GM19467 (cell line): ENCODE results near the gene BATF.

Experiments
- ATAC-seq: cut with Tn5 transposase; IDR thresholded peaks from one replicate; pipeline ENCODE4 v1.9.1; 2021; ENCODE audit warnings: mild to moderate bottlenecking, moderate library complexity; ENCODE audit not compliant: unreplicated experiment

The BATF gene

DNA sequence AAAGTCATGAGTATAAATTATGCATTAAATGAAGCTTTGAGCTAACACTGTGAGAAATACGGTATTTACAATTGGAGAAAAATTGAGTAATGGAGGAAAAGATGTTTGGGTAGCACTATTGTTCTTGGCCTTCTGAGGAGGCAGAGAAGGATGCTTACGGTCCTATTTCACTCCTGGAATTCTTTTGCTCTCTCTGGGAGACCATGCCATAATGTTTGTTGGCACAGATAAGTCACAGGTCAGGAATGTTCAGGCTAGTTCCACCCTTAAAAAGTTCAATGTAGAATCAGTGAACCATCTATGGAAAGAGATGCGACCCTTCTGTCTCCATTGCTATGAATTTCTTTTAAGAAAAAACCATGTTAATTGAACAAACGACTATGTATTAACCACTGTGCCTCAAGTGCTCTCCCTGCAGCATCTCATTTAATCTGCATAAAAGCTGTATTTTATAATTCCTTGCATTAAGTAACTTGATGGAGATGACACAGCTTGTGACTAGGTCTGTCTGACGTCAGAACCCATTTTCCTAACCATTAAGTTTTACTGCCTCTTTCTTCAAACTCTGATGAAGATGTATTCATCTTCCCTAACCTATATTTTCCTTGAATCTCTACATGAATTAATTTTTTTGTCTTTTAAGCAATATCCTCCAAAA lies 9.5 kb downstream of the BATF start:
- no peak for ATAC-seq

- ATAC-seq, result no peak
These were observed 11.7 kb downstream of the BATF start for GRCh38 chr14:75533791-75534555.

DNA sequence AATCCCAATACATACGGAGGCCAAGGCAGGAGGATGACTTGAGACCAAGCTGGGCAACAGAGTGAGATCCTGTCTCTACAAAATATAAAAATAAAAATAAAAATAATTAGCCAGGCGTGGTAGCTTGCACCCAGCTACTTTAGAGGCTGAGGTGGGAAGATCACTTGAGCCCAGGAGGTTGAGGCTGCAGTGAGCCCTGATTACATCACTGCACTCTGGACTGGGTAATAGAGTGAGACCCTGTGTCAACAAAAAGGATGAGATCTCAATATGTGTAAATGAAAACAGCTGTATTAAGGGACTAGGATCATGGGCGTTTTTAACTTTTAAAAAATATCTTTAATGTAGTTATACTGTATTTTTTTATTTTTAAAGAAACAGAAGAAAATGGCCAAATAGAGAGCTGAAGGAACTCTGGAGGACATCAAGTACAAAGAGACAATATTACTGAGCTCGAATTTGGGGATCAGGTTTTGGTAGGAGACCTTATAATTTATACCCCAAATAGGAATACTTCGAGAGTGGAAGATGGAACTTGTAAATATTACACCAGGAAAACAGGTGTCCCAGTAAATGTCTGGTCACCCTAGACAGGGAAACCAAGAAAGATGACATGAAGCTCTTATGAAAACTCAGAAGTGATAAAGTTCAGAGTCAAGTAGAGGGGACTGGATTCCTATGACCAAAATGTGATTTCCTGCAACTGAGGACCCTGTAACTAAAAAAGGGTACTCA lies 13.1 kb downstream of the BATF start:
- ATAC-seq, result no peak

GRCh38 chr14:75537071-75537470 lies 14.8 kb downstream of the BATF start:
- no peak for ATAC-seq

DNA sequence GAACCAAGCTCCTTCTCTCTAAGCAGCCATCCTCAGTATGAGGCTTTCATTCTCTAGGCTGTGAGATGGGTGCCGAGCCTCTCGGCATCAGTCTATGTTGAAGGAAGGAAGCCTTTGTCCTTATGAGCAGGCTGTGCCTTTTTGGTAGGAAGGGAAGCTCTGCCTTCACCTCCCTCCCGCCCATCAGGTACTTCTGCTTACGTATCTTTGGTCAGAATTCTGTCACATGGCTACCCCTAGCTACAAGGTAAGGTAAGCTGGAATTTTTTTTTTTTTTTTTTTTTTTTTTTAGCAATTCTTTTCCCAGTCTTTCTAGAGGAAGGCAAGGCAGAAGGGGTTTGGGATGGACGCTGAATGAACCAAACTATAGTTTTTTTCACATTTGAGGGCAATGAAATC lies 16.9 kb downstream of the BATF start:
- no peak for ATAC-seq

DNA sequence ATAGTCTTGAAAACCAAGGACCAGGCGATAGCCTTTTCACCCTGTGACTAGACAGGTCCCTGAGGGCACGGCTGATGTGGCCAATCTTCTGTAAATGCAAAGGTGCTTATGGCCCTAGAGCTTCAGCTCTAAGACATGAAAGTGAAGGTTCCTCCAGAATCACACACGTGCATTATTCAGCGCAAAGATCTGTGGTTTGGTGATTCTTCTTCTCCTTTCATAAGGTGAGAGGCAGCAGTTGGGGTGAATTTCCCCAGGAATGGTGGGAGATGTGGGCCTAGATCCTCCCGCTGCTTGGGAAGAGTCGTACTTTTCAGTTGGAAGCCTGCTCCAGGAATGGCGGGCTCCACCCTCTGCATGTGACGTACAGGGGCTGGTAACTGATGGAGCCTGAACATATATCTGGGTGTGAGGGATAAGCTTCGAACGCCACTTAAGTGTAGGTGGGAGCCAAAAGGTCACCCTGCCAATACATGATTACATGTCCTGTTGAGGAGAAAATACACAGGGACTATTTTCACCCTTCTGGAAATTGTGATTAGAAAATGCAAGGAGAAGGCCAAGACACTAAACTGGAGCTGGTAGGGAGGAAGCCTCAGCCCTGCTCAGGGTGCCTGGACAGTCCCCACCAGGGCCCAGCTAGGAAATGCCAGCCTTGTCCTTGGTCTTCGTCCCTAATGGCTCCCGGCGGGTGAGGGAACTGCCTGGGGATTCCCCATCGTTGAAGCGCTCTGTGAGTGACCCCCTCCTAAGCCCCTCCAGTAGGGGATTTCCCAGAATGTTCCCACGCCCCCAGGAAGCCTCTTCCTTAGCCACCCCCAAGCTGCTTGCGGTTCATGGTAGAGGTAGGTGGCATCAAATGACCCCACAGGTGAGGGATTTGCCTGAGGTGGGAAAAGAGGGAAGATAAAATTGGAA lies 17.6 kb downstream of the BATF start:
- ATAC-seq, result no peak

DNA sequence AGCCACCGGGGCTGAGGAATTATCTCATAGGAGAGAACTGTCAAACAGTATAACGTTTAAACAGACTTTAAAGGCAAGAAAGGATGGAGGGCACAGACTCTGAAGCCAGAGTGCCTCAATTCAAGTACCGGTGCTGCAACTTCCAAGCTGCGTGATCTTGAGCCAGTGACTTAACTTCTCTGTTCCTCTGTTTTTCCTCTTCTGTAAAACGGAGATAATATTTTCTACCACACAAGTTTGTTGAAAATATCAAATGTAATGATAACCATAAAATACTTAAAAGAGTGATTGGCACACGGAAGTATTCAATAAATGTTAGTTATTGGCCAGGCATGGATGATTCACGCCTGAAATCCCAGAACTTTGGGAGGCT lies 18.2 kb downstream of the BATF start:
- ATAC-seq, result no peak

- peak; percentile 44 for ATAC-seq
These were observed 20.4 kb downstream of the BATF start for GRCh38 chr14:75542588-75543091.

DNA sequence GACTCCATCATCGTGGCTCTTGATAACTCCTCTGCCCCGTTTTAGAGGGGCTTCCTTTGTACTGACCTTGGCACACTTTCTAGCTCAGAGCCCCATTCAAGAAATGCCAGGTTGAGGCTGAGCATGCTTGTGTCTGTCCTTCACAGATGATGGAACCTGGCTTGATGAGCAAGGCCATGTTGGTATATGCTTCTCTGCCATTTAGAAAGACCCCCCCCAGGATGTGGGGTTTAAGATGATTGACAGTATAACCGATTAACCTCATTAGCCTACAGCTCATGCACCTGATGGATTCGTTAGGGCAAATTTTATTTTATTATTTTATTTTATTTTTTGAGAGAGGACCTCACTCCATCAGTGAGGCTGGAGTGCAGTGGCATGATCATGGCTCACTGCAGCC lies 21.0 kb downstream of the BATF start:
- ATAC-seq, result no peak

DNA sequence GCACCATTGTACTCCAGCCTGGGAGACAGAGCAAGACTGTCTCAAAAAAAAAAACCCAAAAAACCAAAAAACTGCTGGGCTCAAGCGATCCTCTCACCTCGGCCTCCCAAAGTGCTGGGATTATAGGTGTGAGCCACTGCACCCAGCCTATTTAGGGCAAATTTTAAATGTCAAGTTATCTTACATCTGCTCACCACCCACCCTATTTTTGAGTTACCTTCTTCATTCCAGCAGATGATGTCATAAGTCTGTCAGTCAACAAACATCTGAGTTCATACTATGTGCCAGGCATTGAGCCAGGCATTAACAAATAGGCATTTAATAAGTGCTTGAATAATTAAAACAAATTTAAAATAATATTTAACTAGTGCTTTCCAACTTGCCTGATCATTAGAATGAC lies 21.5 kb downstream of the BATF start:
- no peak for ATAC-seq

DNA sequence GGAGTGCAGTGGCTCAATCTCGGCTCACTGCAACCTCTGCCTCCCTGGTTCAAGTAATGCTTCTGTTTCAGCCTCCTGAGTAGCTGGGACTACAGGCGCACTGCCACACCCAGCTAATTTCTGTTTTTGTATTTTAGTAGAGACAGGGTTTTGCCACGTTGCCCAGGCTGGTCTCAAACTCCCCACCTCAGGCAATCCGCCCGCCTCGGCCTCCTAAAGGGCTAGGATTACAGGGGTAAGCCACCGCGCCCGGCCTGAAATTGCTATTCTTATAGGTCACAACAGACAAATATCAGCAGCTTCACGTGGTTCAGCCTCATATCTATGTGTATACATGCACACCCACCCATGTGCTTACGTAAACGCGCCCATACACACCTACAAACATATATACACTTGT lies 23.6 kb downstream of the BATF start:
- no peak for ATAC-seq

DNA sequence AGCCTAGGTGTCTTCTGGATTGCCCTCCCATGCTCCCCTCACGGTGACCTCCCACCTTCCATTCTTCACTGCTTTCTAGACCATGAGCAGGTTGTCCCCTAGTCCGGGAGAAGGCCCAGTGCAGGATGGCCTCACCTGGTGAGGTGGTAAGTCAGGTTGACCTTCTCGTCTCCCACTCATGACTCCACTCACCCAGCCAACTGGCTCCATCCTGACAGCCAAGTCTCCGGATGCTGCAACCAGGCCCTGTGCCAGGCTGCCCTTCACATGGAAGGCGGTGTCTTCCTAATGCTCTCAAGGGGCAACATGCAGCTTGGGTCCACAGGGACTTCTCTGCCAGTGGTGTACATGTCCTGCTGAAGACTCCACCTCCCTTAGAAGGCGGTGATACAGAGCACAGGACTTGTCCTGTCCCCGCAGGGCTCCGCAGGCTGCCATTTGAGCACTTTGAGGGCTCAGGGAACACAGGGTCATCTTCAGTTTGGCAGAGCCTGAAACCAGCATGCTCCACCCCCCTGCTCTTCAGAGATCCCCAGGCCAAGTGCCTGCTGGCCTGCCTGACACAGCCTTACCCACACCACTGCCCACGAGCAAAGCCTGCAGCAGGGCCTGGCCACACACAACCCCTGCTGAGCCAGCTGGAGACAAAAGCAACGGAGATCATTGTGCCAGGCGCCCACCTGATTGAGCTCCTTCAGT lies 25.4 kb downstream of the BATF start:
- ATAC-seq, result no peak

DNA sequence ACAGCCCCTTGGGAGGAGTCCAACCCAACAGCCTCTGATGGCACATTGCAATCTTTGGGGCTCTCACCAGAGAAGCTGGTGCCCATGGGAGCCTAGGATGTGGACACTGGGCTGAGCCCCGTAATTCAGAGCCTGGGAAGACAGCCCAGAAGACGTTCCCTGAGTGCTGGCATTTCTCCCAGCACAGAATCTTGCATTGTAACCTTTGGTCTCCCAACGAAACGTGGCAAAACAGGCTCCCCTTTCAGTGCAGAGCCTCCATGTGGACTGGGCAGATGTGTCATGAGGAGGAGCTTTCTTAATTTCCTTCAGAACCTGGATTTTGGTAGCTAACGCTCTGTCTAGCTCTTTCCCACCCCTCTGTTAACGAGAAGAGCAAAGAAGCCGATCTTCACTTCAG lies 26.3 kb downstream of the BATF start:
- ATAC-seq, result no peak

DNA sequence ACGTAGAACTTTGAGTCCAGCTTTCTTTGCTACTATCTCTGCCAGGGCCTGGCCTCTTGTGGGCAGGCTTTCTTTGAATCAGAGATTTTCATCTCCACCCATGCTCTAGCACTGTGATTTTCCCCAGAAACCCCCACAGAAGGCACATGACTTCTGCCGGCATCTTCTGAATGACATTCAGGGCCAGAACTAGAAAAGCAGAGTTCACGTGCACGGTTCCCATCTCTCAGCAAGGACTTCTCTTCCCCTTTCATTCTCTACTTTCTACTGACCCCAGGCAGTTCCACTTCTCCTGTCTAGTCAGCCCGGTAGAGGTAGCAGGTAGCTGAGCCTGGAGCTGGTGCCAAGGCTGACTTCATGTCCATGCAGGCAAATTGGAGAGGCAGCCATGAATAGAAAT lies 26.9 kb downstream of the BATF start:
- no peak for ATAC-seq

DNA sequence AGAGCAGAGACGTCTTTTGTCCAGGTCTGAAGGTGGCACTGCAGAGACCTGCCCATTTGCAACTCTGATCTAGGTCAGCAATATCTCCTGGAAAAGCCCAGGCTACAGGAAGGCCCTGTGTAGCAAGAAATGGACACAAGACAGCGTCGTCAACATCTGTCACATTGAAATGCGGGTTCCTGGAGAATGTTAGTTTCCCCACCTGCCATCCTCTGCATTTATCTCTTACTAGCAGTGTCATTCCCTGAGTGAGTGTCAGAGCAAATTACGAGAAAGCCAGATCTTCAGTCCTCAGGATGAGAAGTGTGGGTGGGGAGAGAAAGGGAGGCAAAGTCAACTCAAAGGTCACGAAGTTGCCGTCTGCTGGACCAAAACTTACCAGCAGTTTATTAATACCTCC lies 28.8 kb downstream of the BATF start:
- no peak for ATAC-seq

- ATAC-seq, result no peak
These were observed 30.9 kb downstream of the BATF start for GRCh38 chr14:75553157-75553556.

- no peak for ATAC-seq
These were observed 31.6 kb downstream of the BATF start for GRCh38 chr14:75553761-75554364.

GRCh38 chr14:75554482-75554881 lies 32.2 kb downstream of the BATF start:
- ATAC-seq, result no peak

GRCh38 chr14:75558440-75558839 lies 36.2 kb downstream of the BATF start:
- ATAC-seq, result no peak

DNA sequence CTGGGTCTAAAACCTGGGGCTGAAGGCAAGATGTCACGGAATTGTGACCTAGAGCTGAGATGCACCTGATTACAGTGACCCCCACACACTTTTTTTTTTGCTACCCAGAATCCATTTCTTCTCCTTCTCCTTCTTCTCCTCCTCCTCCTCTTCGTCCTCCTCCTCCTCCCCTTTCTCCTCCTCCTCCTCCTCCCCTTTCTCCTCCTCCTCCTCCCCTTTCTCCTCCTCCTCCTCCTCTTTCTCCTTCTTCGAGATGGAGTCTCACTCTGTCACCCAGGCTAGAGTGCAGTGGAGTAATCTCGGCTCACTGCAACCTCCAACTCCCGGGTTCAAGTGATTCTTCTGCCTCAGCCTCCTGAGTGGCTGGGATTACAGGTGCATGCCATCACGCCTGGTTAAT lies 36.8 kb downstream of the BATF start:
- no peak for ATAC-seq
